Fibroblast of pulmonary artery (primary cell): Measurements from ENCODE around the gene NUDT8.
A peak's percentile ranks its signal among the peaks of the same experiment; 100 is the strongest.
"Not testable (repeated sequence)": the region's sequence is repeated elsewhere in the genome, so short reads cannot be mapped to it uniquely, and the experiment has no call there.

Experiments used
- DNase-seq: peaks from one replicate; pipeline ENCODE4 v3.0.0-alpha.2; 2010; ENCODE audit warnings: low read depth
- H3K4me3 ChIP-seq: replicated peaks from 2 replicates; pipeline ENCODE4 v1.5.1; 2011; ENCODE audit warnings: low read depth, mild to moderate bottlenecking, control low read depth, low read length, moderate library complexity
- CTCF ChIP-seq: IDR thresholded peaks from 2 replicates; pipeline ENCODE4 v1.5.1; 2011; ENCODE audit warnings: mild to moderate bottlenecking, control low read depth, low read length, inconsistent platforms; ENCODE audit errors: missing control alignments

NUDT8 gene

DNA sequence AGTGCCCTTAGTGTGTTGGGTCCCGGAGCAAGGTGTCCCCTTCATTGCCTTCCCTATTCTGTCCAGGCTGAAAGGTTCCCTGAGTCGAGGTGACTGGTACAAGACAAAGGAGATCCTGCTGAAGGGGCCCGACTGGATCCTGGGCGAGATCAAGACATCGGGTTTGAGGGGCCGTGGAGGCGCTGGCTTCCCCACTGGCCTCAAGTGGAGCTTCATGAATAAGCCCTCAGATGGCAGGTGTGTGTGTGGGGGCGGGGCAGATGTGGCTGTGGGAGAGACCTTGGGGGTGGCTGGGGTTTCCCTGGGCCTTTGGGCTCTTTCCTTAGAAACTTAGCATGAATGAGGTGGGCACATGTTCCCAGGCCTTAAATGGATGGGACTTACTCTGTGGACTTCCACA lies 21.3 kb downstream of the NUDT8 start:
- DNase-seq = no peak
- no peak for TF ChIP-seq CTCF
- H3K4me3 ChIP-seq = no peak overlapping the region

DNA sequence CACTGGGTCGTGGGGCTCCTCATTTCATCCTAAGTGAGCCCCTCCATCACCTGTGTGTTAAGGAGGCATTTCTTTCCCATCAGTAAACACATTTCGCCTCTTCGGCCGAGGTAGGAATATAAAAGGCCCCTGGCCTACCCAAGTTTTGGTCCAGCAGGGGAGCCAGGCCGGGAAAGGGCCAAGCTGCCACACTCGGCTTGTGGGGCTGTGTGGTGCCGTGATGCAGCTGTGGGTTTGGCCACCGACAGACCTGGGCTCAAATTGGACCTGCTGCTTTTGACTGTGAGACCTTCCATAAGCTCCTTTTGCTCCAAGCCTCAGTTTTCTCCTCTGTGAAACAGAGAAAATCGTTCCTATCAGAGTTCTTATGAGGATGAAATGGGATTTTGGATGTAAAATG lies 22.2 kb downstream of the NUDT8 start:
- TF ChIP-seq CTCF = no peak
- DNase-seq = no peak
- peak overlapping the region; percentile 94 for H3K4me3 ChIP-seq

GRCh38 chr11:67606492-67607295 lies 23.0 kb downstream of the NUDT8 start, which contains the start of gene NDUFV1:
NDUFV1 (plus strand) TSS chr11:67606936; CDS start chr11:67607005, 69 bp downstream.
- peak within 1 kb of the TSS; percentile 94 for H3K4me3 ChIP-seq
- peak; percentile 93 for DNase-seq
- peak; percentile 33 for TF ChIP-seq CTCF

DNA sequence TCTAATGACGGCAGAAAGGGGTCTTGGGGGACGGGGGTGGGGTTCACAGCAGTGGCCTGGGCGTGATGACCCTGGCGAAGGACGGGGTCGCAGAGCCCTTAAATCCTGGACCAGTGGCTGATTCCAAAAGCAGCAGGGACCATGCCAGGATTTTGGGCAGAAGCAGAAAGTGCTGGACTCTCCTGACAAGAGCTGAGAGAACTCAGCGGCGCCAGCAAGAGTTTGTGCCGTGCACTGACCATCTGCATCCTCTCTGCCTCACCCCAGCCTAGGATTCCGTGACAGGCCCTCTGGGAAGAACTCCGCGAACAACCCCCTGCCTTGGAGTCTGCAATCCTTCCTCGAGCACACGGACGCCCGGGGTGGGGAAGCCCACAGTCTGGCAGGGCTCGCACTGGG lies 23.6 kb downstream of the NUDT8 start:
- no peak for TF ChIP-seq CTCF
- H3K4me3 ChIP-seq = peak overlapping the region; percentile 94
- DNase-seq = peak; percentile 8

GRCh38 chr11:67605231-67606011 lies 24.3 kb downstream of the NUDT8 start:
- DNase-seq = no peak
- no peak for TF ChIP-seq CTCF
- no peak overlapping the region for H3K4me3 ChIP-seq

DNA sequence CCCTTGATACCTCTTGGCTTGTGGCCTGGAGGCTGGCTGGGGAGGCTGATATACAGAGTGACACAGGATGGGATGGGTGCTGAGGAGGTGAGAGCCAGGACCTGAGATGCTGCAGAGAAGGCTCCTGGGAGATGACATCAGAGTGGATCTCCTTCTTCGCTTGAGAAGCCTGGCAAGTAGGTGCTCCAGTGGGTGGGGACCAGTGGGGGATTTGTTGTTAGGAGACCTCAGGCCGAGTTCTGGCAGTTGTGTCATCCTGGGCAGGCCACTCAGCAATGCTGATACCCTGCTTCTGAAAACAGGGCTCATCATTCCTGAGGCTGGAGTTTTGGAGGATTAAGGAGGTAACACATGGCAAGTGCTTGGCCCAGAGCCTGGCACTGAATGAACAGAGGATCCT lies 24.9 kb downstream of the NUDT8 start:
- H3K4me3 ChIP-seq = no peak overlapping the region
- TF ChIP-seq CTCF = no peak
- no peak for DNase-seq

- H3K4me3 ChIP-seq, DNase-seq: not testable (repeated sequence)
Observed at GRCh38 chr11:67604119-67604518, 25.6 kb downstream of the NUDT8 start.
